Right lobe of liver (tissue), 4 donors: ENCODE measurements around the gene TUG1.

Experiments
- POLR2A ChIP-seq: fragments of 450-650 bp; IDR thresholded peaks from one replicate; pipeline ENCODE4 v1.6.1; 2017; ENCODE audit warnings: antibody characterized with exemption, mild to moderate bottlenecking
- TF ChIP-seq, protein P1 (sequence below), 4 donors: fragments of 200-600 bp in 3 of 4; fragments of 450-650 bp in 1 of 4; IDR thresholded peaks; one replicate each; pipeline versions ENCODE4 v1.5.1 to v1.8.0; 2016 to 2022; ENCODE audit warnings: antibody characterized with exemption in 4 of 4, mild to moderate bottlenecking in 2 of 4
- donor health status: DM: no; HTN: no; CAD: no.
- donor health status: DM: no; HTN: no; CAD: no.
- donor health status: DM: no; HTN: yes; CAD: no.

GRCh38 chr22:30920407-30920806 lies 48.7 kb upstream of the TUG1 start:
- TF ChIP-seq, protein P1, sequence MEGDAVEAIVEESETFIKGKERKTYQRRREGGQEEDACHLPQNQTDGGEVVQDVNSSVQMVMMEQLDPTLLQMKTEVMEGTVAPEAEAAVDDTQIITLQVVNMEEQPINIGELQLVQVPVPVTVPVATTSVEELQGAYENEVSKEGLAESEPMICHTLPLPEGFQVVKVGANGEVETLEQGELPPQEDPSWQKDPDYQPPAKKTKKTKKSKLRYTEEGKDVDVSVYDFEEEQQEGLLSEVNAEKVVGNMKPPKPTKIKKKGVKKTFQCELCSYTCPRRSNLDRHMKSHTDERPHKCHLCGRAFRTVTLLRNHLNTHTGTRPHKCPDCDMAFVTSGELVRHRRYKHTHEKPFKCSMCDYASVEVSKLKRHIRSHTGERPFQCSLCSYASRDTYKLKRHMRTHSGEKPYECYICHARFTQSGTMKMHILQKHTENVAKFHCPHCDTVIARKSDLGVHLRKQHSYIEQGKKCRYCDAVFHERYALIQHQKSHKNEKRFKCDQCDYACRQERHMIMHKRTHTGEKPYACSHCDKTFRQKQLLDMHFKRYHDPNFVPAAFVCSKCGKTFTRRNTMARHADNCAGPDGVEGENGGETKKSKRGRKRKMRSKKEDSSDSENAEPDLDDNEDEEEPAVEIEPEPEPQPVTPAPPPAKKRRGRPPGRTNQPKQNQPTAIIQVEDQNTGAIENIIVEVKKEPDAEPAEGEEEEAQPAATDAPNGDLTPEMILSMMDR (IDR thresholded peaks at IDR 0.05) = peak; percentile 78 to 97 (median 94)
- TF ChIP-seq POLR2A = no peak
